ENCODE data around the gene CMA1. TPM values are rescaled to one million over a fixed set of nuclear protein-coding genes. Genes with fewer than 3 reads are reported as not detected.

Gene CMA1, protein sequence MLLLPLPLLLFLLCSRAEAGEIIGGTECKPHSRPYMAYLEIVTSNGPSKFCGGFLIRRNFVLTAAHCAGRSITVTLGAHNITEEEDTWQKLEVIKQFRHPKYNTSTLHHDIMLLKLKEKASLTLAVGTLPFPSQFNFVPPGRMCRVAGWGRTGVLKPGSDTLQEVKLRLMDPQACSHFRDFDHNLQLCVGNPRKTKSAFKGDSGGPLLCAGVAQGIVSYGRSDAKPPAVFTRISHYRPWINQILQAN
- total RNA-seq = not detected in 2 replicates

DNA sequence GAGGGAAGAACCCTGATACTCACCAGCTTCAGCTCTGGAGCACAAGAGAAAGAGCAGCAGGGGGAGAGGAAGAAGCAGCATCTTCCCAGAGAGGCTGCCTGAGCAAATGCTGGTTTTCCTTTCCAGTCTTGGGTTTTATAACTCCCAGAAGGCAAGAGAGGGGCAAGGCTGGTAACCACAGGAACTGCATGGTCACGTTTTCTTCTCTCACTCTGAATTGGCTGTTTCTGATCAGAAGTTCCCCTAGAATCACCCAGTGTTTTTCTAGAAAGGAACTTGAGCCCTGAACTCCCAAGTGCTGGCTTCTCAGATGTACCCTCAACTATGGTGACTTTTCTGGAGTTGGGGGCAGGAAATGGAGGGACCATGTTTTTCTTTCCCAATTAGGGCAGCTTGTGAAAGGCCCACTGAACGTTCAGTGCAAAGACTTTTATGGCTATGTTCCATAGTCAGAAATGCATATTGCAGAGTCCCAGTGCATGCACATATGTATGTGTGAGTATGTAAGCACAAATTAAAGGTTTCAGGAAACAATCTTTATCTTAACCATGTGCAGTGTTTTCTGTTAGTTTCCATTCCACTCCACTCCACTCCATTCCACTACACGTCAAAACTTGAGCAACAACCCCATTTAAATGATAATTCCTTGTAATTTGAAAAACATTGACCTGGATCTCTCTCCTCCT is at the start of gene CMA1:
CMA1 (minus strand) TSS at position 111 of the 686 bp plus-strand sequence; CDS start at position 81, 30 bp downstream.

Other genes with a start within 250 kb of the CMA1 start
- gene TGM1, start 245.1 kb downstream of the CMA1 start, total RNA-seq = 0.19 and 0.85 TPM in 2 replicates
- 24.0 and 28.0 TPM in 2 replicates for gene RABGGTA, start 236.7 kb downstream of the CMA1 start, total RNA-seq
- gene DHRS1, start 208.5 kb downstream of the CMA1 start, total RNA-seq = 9.0 and 9.9 TPM in 2 replicates
- 19.7 and 34.7 TPM in 2 replicates for gene NOP9, start 208.4 kb downstream of the CMA1 start, total RNA-seq
- gene CIDEB, start 200.3 kb downstream of the CMA1 start, total RNA-seq = 1.5 and 1.7 TPM in 2 replicates
- gene LTB4R2, start 198.1 kb downstream of the CMA1 start, total RNA-seq = 1.3 and 3.1 TPM in 2 replicates
- 1.5 and 1.7 TPM in 2 replicates for gene LTB4R, start 196.8 kb downstream of the CMA1 start, total RNA-seq
- gene ADCY4, start 173.2 kb downstream of the CMA1 start, total RNA-seq = 5.6 and 15.5 TPM in 2 replicates
- gene RIPK3, start 168.3 kb downstream of the CMA1 start, total RNA-seq = 0.19 and 0.56 TPM in 2 replicates
- gene NFATC4, start 140.1 kb downstream of the CMA1 start, total RNA-seq = 30.3 and 71.0 TPM in 2 replicates
- gene NYNRIN, start 109.3 kb downstream of the CMA1 start, total RNA-seq = 3.5 and 6.8 TPM in 2 replicates
- gene CBLN3, start 78.6 kb downstream of the CMA1 start, total RNA-seq = 1.5 and 5.9 TPM in 2 replicates
- 45.6 and 53.8 TPM in 2 replicates for gene KHNYN, start 78.3 kb downstream of the CMA1 start, total RNA-seq
- 8.2 and 10.4 TPM in 2 replicates for gene SDR39U1, start 65.5 kb downstream of the CMA1 start, total RNA-seq
- gene CTSG, start 68.0 kb upstream of the CMA1 start, total RNA-seq = not detected in 2 replicates
- gene GZMH, start 101.4 kb upstream of the CMA1 start, total RNA-seq = not detected in 2 replicates
- not detected in 2 replicates for gene GZMB, start 125.9 kb upstream of the CMA1 start, total RNA-seq